Epidermal melanocyte (primary cell): ENCODE data around the gene FYB2.
"Not testable (repeated sequence)": the region's sequence is repeated elsewhere in the genome, so short reads cannot be mapped to it uniquely, and the experiment has no call there.

Source experiments
- DNase-seq: peaks from one replicate; pipeline ENCODE4 v3.0.0; 2011; ENCODE audit warnings: low spot score; ENCODE audit not compliant: insufficient read length

The FYB2 gene

GRCh38 chr1:56797065-56797685 is 22.0 kb downstream of the FYB2 start:
- no peak for DNase-seq

- no peak for DNase-seq
Observed at GRCh38 chr1:56795870-56796269, 23.3 kb downstream of the FYB2 start.

- DNase-seq: no peak
Observed at GRCh38 chr1:56790036-56790435, 29.2 kb downstream of the FYB2 start.

GRCh38 chr1:56788588-56788987 is 30.6 kb downstream of the FYB2 start:
- no peak for DNase-seq

GRCh38 chr1:56788102-56788501 is 31.1 kb downstream of the FYB2 start:
- no peak for DNase-seq

GRCh38 chr1:56787330-56787729 is 31.9 kb downstream of the FYB2 start:
- no peak for DNase-seq

- DNase-seq: no peak
Observed at GRCh38 chr1:56782773-56783172, 36.4 kb downstream of the FYB2 start.

- no peak for DNase-seq
Observed at GRCh38 chr1:56780826-56781225, 38.4 kb downstream of the FYB2 start.

- no peak for DNase-seq
Observed at GRCh38 chr1:56780128-56780750, 39.0 kb downstream of the FYB2 start.

- DNase-seq: no peak
Observed at GRCh38 chr1:56777972-56778371, 41.2 kb downstream of the FYB2 start.

- not testable (repeated sequence) for DNase-seq
Observed at GRCh38 chr1:56774732-56775131, 44.5 kb downstream of the FYB2 start.

- DNase-seq: no peak
Observed at GRCh38 chr1:56774067-56774609, 45.1 kb downstream of the FYB2 start.

GRCh38 chr1:56773341-56774066 is 45.7 kb downstream of the FYB2 start:
- no peak for DNase-seq

- DNase-seq: no peak
Observed at GRCh38 chr1:56771717-56772116, 47.5 kb downstream of the FYB2 start.

- no peak for DNase-seq
Observed at GRCh38 chr1:56758794-56759193, 60.4 kb downstream of the FYB2 start.

- no peak for DNase-seq
Observed at GRCh38 chr1:56758135-56758534, 61.1 kb downstream of the FYB2 start.

GRCh38 chr1:56755911-56756310 is 63.3 kb downstream of the FYB2 start:
- DNase-seq: no peak

GRCh38 chr1:56754708-56755479 is 64.3 kb downstream of the FYB2 start:
- no peak for DNase-seq

- DNase-seq: no peak
Observed at GRCh38 chr1:56745231-56745630, 74.0 kb downstream of the FYB2 start.

- DNase-seq: no peak
Observed at GRCh38 chr1:56728964-56729363, 90.2 kb downstream of the FYB2 start.

- no peak for DNase-seq
Observed at GRCh38 chr1:56726706-56727105, 92.5 kb downstream of the FYB2 start.

GRCh38 chr1:56719171-56719570 is 100.0 kb downstream of the FYB2 start:
- DNase-seq: no peak
